HG03196 (cell line): ENCODE data around the gene SLC5A8.

Experiments used
- ATAC-seq: cut with Tn5 transposase; IDR thresholded peaks from one replicate; pipeline ENCODE4 v1.9.1; 2021; ENCODE audit not compliant: unreplicated experiment

Gene SLC5A8

GRCh38 chr12:101209319-101210302 is at the start of gene SLC5A8:
Gene SLC5A8, minus strand, starts transcription at chr12:101210238. Its CDS starts 390 bp downstream, at chr12:101209848.
- ATAC-seq = no peak

- no peak for ATAC-seq
Measured at GRCh38 chr12:101257357-101257756, 47.3 kb upstream of the SLC5A8 start.

- ATAC-seq = no peak
Measured at GRCh38 chr12:101256266-101256665, 46.2 kb upstream of the SLC5A8 start.

- no peak for ATAC-seq
Measured at GRCh38 chr12:101243616-101244015, 33.6 kb upstream of the SLC5A8 start.

- ATAC-seq = no peak
Measured at GRCh38 chr12:101243074-101243473, 33.0 kb upstream of the SLC5A8 start.

GRCh38 chr12:101238800-101239329 is 28.8 kb upstream of the SLC5A8 start:
- ATAC-seq = no peak

GRCh38 chr12:101238306-101238705 is 28.3 kb upstream of the SLC5A8 start:
- no peak for ATAC-seq

GRCh38 chr12:101235686-101236085 is 25.6 kb upstream of the SLC5A8 start:
- no peak for ATAC-seq

GRCh38 chr12:101231636-101232035 is 21.6 kb upstream of the SLC5A8 start:
- no peak for ATAC-seq

GRCh38 chr12:101230547-101230946 is 20.5 kb upstream of the SLC5A8 start:
- ATAC-seq = no peak

- ATAC-seq = no peak
Measured at GRCh38 chr12:101229841-101230241, 19.8 kb upstream of the SLC5A8 start.

- ATAC-seq = no peak
Measured at GRCh38 chr12:101221301-101221700, 11.3 kb upstream of the SLC5A8 start.

- no peak for ATAC-seq
Measured at GRCh38 chr12:101216810-101217209, 6.8 kb upstream of the SLC5A8 start.

GRCh38 chr12:101207086-101207780 is 2.8 kb downstream of the SLC5A8 start:
- ATAC-seq = no peak

- ATAC-seq = no peak
Measured at GRCh38 chr12:101204602-101205304, 5.3 kb downstream of the SLC5A8 start.

GRCh38 chr12:101200824-101201223 is 9.2 kb downstream of the SLC5A8 start:
- ATAC-seq = no peak

- no peak for ATAC-seq
Measured at GRCh38 chr12:101200145-101200544, 9.9 kb downstream of the SLC5A8 start.

GRCh38 chr12:101186291-101186690 is 23.7 kb downstream of the SLC5A8 start:
- no peak for ATAC-seq

GRCh38 chr12:101181776-101182175 is 28.3 kb downstream of the SLC5A8 start:
- no peak for ATAC-seq

- no peak for ATAC-seq
Measured at GRCh38 chr12:101174541-101174940, 35.5 kb downstream of the SLC5A8 start.

- no peak for ATAC-seq
Measured at GRCh38 chr12:101173197-101173749, 36.8 kb downstream of the SLC5A8 start.
